GM19099 (cell line): ENCODE data around the gene CXCL17.

Experiments
- POLR2A ChIP-seq: IDR thresholded peaks from 3 replicates; pipeline ENCODE4 v1.6.1; 2011; ENCODE audit warnings: low read depth; ENCODE audit not compliant: insufficient read length; ENCODE audit errors: extremely low read depth

CXCL17 gene

GRCh38 chr19:42469311-42470235 is 26.8 kb upstream of the CXCL17 start:
- TF ChIP-seq POLR2A: no peak

- no peak for TF ChIP-seq POLR2A
Observed at GRCh38 chr19:42468273-42468796, 25.6 kb upstream of the CXCL17 start.

- no peak for TF ChIP-seq POLR2A
Observed at GRCh38 chr19:42467183-42467760, 24.5 kb upstream of the CXCL17 start.

- TF ChIP-seq POLR2A: no peak
Observed at GRCh38 chr19:42466521-42467182, 23.9 kb upstream of the CXCL17 start.

GRCh38 chr19:42465827-42466280 is 23.1 kb upstream of the CXCL17 start:
- TF ChIP-seq POLR2A: peak; percentile 47

GRCh38 chr19:42461700-42462324 is 19.1 kb upstream of the CXCL17 start:
- TF ChIP-seq POLR2A: no peak

GRCh38 chr19:42459926-42460325 is 17.2 kb upstream of the CXCL17 start:
- no peak for TF ChIP-seq POLR2A

GRCh38 chr19:42455621-42456081 is 12.9 kb upstream of the CXCL17 start:
- no peak for TF ChIP-seq POLR2A

GRCh38 chr19:42455086-42455485 is 12.3 kb upstream of the CXCL17 start:
- no peak for TF ChIP-seq POLR2A

- no peak for TF ChIP-seq POLR2A
Observed at GRCh38 chr19:42452590-42452989, 9.8 kb upstream of the CXCL17 start.

- no peak for TF ChIP-seq POLR2A
Observed at GRCh38 chr19:42450314-42450934, 7.7 kb upstream of the CXCL17 start.

- TF ChIP-seq POLR2A: no peak
Observed at GRCh38 chr19:42445948-42446347, 3.2 kb upstream of the CXCL17 start.

- TF ChIP-seq POLR2A: no peak
Observed at GRCh38 chr19:42443944-42444398, 1.2 kb upstream of the CXCL17 start.

- no peak for TF ChIP-seq POLR2A
Observed at GRCh38 chr19:42441049-42441445, 1.7 kb downstream of the CXCL17 start.
